Right lobe of liver (tissue), 4 donors: ENCODE measurements around the gene MYO5B.
A peak's percentile ranks its signal among the peaks of the same experiment; 100 is the strongest.

Experiments used
- POLR2A ChIP-seq: fragments of 450-650 bp; IDR thresholded peaks from one replicate; pipeline ENCODE4 v1.6.1; 2017; ENCODE audit warnings: antibody characterized with exemption, mild to moderate bottlenecking
- TF ChIP-seq, protein P1 (sequence below), 4 donors: fragments of 200-600 bp in 3 of 4; fragments of 450-650 bp in 1 of 4; IDR thresholded peaks; one replicate each; pipeline versions ENCODE4 v1.5.1 to v1.8.0; 2016 to 2022; ENCODE audit warnings: antibody characterized with exemption in 4 of 4, mild to moderate bottlenecking in 2 of 4
- donor health status: DM: no; HTN: no; CAD: no.
- donor health status: DM: no; HTN: no; CAD: no.
- donor health status: DM: no; HTN: yes; CAD: no.

DNA sequence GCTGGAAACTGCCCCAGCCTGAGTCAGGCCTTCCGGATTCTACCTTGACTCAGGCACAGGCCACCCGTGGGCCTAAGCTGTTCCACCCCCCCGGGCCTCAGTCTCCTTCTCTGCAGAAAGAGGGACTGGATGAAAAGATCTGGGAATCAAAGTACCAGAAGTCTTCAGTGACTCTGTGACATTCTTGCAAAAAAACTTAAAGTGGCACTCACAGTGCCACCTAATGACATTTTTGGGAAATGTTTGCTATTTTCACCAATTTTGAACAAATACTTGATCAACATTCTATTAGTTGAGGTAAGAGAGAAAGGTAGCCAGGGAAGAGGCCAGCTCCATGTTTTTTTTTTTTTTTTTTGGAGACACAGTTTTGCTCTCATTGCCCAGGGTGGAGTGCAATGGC, 333.3 kb downstream of the MYO5B start:
- TF ChIP-seq, protein P1, sequence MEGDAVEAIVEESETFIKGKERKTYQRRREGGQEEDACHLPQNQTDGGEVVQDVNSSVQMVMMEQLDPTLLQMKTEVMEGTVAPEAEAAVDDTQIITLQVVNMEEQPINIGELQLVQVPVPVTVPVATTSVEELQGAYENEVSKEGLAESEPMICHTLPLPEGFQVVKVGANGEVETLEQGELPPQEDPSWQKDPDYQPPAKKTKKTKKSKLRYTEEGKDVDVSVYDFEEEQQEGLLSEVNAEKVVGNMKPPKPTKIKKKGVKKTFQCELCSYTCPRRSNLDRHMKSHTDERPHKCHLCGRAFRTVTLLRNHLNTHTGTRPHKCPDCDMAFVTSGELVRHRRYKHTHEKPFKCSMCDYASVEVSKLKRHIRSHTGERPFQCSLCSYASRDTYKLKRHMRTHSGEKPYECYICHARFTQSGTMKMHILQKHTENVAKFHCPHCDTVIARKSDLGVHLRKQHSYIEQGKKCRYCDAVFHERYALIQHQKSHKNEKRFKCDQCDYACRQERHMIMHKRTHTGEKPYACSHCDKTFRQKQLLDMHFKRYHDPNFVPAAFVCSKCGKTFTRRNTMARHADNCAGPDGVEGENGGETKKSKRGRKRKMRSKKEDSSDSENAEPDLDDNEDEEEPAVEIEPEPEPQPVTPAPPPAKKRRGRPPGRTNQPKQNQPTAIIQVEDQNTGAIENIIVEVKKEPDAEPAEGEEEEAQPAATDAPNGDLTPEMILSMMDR (IDR thresholded peaks at IDR 0.05): peak; percentile 35 to 52 (median 46)
- no peak for TF ChIP-seq POLR2A
